Ishikawa (cell line): ENCODE measurements around the gene SYK.

Source experiments
- CEBPB ChIP-seq: IDR thresholded peaks from 2 replicates; pipeline ENCODE4 v1.6.1; 2012
- CREB1 ChIP-seq: IDR thresholded peaks from 2 replicates; pipeline ENCODE4 v1.6.1; 2012; ENCODE audit warnings: low read depth
- EGR1 ChIP-seq: IDR thresholded peaks from 2 replicates; pipeline ENCODE4 v1.6.1; 2012
- EP300 ChIP-seq: IDR thresholded peaks from 2 replicates; pipeline ENCODE4 v1.6.1; 2012; ENCODE audit warnings: borderline replicate concordance
- FOXM1 ChIP-seq: IDR thresholded peaks from 2 replicates; pipeline ENCODE4 v1.6.1; 2012; ENCODE audit warnings: low read depth, borderline replicate concordance
- NFIC ChIP-seq: IDR thresholded peaks from 2 replicates; pipeline ENCODE4 v1.6.1; 2012
- RAD21 ChIP-seq: IDR thresholded peaks from 2 replicates; pipeline ENCODE4 v1.6.1; 2012; ENCODE audit warnings: low read depth
- TAF1 ChIP-seq: IDR thresholded peaks from 2 replicates; pipeline ENCODE4 v1.6.1; 2012; ENCODE audit warnings: low read depth, mild to moderate bottlenecking
- TCF12 ChIP-seq: IDR thresholded peaks from 2 replicates; pipeline ENCODE4 v1.6.1; 2012; ENCODE audit warnings: low read depth
- TEAD4 ChIP-seq: IDR thresholded peaks from 2 replicates; pipeline ENCODE4 v1.6.1; 2012
- YY1 ChIP-seq: IDR thresholded peaks from 2 replicates; pipeline ENCODE4 v1.6.1; 2012; ENCODE audit warnings: low read depth
- ZBTB7A ChIP-seq: IDR thresholded peaks from 2 replicates; pipeline ENCODE4 v1.6.1; 2012; ENCODE audit warnings: low read depth
- TF ChIP-seq, protein P1 (sequence below): IDR thresholded peaks from 2 replicates; pipeline ENCODE4 v1.6.1; 2012
- TF ChIP-seq, protein P2 (sequence below): IDR thresholded peaks from 2 replicates; pipeline ENCODE4 v1.6.1; 2012; ENCODE audit warnings: low read depth, mild to moderate bottlenecking
- TF ChIP-seq, protein P3 (sequence below): IDR thresholded peaks from 2 replicates; pipeline ENCODE4 v1.6.1; 2012

SYK gene

DNA sequence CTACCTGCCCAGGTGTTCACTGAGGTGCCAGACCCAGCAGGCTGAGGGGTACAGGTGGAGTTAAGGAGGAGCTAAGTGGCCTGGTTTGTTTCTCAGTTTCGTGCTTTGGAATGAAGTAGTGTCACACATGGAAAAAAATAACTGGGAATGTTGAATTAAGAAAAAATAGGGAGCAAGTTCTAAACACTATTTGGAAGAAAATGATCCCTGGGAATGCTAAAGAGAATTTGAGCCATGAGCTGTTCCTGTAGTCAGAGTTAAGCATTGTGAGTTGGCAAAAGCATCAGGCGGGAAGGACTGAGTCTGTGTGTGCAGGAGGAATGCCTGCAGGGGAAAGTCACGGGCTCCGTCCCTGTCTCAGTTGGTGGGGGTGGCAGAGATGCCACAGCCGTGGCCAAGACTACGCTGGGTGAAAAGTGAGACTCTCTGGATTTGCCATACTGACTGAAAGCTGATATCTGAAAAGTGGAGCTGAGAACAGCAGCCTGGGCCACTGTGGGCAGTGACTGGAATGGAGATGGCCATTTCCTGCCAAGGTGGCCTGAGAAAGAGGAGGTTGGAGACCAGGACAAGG lies 37.0 kb downstream of the SYK start:
- TF ChIP-seq RAD21 = no peak
- no peak for TF ChIP-seq EGR1
- no peak for TF ChIP-seq CEBPB
- TF ChIP-seq ZBTB7A = no peak
- TF ChIP-seq TCF12 = no peak
- TF ChIP-seq, protein P1, sequence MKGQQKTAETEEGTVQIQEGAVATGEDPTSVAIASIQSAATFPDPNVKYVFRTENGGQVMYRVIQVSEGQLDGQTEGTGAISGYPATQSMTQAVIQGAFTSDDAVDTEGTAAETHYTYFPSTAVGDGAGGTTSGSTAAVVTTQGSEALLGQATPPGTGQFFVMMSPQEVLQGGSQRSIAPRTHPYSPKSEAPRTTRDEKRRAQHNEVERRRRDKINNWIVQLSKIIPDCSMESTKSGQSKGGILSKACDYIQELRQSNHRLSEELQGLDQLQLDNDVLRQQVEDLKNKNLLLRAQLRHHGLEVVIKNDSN = no peak

DNA sequence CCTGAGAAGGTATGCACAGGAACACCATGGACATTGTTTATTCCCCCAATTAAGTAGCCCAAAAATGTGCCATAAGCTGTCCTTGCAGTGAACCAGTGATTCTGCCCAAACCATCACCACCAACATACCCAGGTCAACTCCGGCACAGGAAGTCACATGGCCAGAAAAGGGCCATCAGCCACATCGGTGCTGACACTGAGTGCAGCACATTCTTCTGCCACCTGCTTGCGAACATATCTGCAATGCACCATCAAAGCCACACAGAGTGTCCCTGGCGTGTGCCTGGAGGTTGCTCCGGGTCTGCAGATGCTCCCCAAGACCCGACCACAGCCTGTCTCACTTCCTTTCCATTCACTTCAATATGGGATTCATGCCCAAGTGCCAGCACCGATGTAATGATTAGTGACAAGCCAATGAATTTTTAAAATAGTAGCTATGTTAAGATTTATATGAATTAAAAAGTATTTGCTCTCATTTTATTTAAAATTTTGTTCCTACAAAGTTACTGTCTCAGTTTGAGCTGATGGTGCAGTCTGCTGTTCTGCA lies 37.6 kb downstream of the SYK start:
- TF ChIP-seq NFIC = no peak
- no peak for TF ChIP-seq ZBTB7A
- TF ChIP-seq, protein P2, sequence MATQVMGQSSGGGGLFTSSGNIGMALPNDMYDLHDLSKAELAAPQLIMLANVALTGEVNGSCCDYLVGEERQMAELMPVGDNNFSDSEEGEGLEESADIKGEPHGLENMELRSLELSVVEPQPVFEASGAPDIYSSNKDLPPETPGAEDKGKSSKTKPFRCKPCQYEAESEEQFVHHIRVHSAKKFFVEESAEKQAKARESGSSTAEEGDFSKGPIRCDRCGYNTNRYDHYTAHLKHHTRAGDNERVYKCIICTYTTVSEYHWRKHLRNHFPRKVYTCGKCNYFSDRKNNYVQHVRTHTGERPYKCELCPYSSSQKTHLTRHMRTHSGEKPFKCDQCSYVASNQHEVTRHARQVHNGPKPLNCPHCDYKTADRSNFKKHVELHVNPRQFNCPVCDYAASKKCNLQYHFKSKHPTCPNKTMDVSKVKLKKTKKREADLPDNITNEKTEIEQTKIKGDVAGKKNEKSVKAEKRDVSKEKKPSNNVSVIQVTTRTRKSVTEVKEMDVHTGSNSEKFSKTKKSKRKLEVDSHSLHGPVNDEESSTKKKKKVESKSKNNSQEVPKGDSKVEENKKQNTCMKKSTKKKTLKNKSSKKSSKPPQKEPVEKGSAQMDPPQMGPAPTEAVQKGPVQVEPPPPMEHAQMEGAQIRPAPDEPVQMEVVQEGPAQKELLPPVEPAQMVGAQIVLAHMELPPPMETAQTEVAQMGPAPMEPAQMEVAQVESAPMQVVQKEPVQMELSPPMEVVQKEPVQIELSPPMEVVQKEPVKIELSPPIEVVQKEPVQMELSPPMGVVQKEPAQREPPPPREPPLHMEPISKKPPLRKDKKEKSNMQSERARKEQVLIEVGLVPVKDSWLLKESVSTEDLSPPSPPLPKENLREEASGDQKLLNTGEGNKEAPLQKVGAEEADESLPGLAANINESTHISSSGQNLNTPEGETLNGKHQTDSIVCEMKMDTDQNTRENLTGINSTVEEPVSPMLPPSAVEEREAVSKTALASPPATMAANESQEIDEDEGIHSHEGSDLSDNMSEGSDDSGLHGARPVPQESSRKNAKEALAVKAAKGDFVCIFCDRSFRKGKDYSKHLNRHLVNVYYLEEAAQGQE = no peak
- TF ChIP-seq TAF1 = no peak
- TF ChIP-seq TEAD4 = no peak
- TF ChIP-seq, protein P1 = no peak
- no peak for TF ChIP-seq EGR1
- TF ChIP-seq YY1 = no peak
- no peak for TF ChIP-seq CREB1
- no peak for TF ChIP-seq CEBPB
- TF ChIP-seq, protein P3, sequence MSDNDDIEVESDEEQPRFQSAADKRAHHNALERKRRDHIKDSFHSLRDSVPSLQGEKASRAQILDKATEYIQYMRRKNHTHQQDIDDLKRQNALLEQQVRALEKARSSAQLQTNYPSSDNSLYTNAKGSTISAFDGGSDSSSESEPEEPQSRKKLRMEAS = no peak
- TF ChIP-seq TCF12 = no peak
- TF ChIP-seq RAD21 = no peak
- TF ChIP-seq FOXM1 = no peak
- TF ChIP-seq EP300 = no peak

DNA sequence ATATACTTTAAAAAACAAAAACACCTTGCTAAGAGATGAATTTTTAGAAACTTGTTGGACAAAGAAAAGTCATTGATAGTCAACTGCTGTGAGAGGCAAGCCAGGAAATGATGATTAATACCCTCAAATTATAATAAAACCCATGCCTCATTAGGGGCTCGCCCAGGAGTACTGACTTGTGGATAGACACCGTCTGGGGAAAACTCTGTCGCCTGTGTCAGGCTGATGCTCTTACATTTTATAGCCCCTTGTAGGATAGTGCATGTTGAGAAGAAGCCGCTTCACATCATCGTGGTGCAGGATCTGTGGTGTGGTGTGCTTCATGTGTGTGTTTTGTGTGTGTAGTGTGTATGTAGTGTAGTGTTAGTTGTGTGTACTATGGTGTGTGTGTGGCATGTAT lies 39.1 kb downstream of the SYK start:
- TF ChIP-seq, protein P3 = no peak
- TF ChIP-seq TCF12 = no peak
- TF ChIP-seq RAD21 = no peak
- TF ChIP-seq EP300 = no peak
- no peak for TF ChIP-seq FOXM1
- TF ChIP-seq, protein P2 = no peak
- TF ChIP-seq TAF1 = no peak
- no peak for TF ChIP-seq TEAD4
- TF ChIP-seq YY1 = no peak

DNA sequence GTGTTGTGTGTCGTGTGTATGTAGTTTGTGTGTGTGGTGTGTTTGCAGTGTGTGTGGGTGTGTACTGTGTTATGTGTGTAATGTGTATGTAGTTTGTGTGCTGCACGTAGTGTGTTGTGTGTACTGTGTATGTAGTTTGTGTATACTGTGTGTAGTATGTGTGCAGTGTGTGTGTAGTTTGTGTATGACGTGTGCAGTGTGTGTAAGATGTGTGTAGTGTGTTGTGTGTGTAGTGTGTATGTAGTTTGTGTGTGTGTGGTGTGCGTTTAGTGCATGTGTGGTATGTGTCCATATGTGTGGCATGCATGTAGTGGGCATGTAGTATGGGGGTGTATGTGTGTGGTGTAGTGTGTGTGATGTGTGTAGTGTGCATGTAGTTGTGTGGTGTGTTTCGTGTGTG lies 39.6 kb downstream of the SYK start:
- TF ChIP-seq ZBTB7A = no peak
- TF ChIP-seq CEBPB = no peak
- no peak for TF ChIP-seq RAD21
- no peak for TF ChIP-seq EP300
- no peak for TF ChIP-seq TCF12
- TF ChIP-seq NFIC = no peak
- TF ChIP-seq YY1 = no peak
- TF ChIP-seq TEAD4 = no peak
- TF ChIP-seq, protein P3 = no peak
- TF ChIP-seq EGR1 = no peak
- TF ChIP-seq CREB1 = no peak
- TF ChIP-seq FOXM1 = no peak
- TF ChIP-seq, protein P2 = no peak
- TF ChIP-seq TAF1 = no peak
- TF ChIP-seq, protein P1 = no peak
